ENCODE data around the gene SF1.

DNA sequence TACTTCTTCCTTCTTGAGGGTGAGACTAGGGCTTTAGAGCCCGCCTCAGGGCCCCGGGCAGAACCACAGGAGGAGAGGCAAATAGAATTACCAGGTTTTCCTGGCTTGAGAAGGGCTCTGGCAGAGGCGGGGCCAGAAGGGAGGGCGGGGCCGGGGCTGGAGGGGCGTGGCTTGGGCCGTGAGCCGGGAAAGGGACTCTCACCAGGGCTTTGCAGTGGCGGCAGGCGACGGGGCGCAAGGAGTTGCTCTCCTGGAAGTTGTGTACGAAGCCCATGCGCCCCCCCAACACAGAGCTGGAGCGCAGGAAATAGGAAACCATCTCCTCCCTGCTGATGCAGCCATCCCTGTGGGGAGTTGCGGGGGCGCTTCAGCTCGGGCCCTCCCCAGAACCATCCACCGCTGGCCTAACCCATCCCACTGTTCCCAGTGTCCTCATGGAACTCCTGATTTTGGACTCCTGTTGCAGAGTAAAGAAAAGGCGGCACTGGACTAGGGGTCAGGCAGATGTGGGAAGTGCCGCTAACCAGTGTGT, 48.4 kb downstream of the SF1 start:
- TF ChIP-seq EZH2 (optimal IDR thresholded peaks at IDR 0.05; ENCODE audit: low read depth, low read length) (no peak), CTCF (IDR thresholded peaks at IDR 0.05; ENCODE audit: low read length) (no peak), EZH2phosphoT487 (IDR thresholded peaks at IDR 0.05; ENCODE audit: low read length) (no peak)

All from MM.1S (cell line).